Adrenal gland (tissue), 5 donors: ENCODE data around the gene HECW1.

ENCODE experiments used
- POLR2A ChIP-seq, 2 donors: fragments of 450-650 bp; IDR thresholded peaks; one replicate each; pipeline ENCODE4 v1.6.1; 2017; ENCODE audit warnings: antibody characterized with exemption in 2 of 2, mild to moderate bottlenecking in 2 of 2, moderate library complexity in 1 of 2
- TF ChIP-seq, protein P1 (sequence below), 6 experiments: fragments of 450-650 bp in 4 of 6; fragments of 200-600 bp in 2 of 6; sonication (generic) in 1 of 6; IDR thresholded peaks; 1 replicate in 5 of 6; 2 replicates in 1 of 6; pipeline versions ENCODE4 v1.5.1 to v1.8.0; 2016 to 2021; ENCODE audit warnings: antibody characterized with exemption in 6 of 6, mild to moderate bottlenecking in 2 of 6, moderate library complexity in 1 of 6
- donor health status: DM: no; HTN: no; CAD: no.

DNA sequence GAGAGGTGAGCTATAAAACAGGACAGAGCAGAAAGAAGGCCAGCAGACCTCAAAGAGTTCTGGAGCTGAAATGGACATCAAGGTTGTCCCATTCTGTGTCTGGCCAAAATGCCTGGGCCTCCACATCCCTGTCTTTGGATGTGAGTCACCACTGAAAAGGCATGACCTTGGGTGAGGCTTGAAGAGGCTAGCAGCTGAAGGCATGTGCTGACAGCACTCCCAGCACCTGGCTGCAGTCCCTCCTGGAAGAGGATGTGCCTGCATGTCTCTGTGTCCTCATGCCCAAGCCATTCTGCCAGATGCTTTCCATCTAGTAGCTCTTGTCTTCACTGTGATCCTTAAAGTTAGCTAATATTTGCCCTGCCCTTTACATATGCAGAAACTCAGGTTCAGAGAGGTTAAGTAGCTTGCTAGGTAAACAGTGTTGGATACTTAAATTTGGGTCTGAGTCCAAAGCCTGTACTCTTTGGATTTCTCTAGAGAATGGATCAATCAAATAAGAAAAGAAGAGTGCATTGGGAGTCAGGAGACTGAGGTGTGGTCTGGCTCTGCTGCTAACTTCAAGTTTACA is 35.8 kb downstream of the HECW1 start:
- TF ChIP-seq, protein P1, sequence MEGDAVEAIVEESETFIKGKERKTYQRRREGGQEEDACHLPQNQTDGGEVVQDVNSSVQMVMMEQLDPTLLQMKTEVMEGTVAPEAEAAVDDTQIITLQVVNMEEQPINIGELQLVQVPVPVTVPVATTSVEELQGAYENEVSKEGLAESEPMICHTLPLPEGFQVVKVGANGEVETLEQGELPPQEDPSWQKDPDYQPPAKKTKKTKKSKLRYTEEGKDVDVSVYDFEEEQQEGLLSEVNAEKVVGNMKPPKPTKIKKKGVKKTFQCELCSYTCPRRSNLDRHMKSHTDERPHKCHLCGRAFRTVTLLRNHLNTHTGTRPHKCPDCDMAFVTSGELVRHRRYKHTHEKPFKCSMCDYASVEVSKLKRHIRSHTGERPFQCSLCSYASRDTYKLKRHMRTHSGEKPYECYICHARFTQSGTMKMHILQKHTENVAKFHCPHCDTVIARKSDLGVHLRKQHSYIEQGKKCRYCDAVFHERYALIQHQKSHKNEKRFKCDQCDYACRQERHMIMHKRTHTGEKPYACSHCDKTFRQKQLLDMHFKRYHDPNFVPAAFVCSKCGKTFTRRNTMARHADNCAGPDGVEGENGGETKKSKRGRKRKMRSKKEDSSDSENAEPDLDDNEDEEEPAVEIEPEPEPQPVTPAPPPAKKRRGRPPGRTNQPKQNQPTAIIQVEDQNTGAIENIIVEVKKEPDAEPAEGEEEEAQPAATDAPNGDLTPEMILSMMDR (IDR thresholded peaks at IDR 0.05): no peak
- TF ChIP-seq POLR2A (IDR thresholded peaks at IDR 0.05): no peak
